Heart left ventricle (tissue), 16 donors: Measurements from ENCODE around the gene SYK. TPM values are rescaled to one million over a fixed set of nuclear protein-coding genes. Genes with fewer than 3 reads are reported as not detected.

Source experiments
- ATAC-seq, 4 donors: fragments of 200-7000 bp; cut with Tn5 transposase; one replicate each; pipeline ENCODE4 v1.9.1; 2020 to 2022; ENCODE audit warnings: moderate library complexity in 4 of 4, mild to moderate bottlenecking in 3 of 4, moderate number of reproducible peaks in 1 of 4
- DNase-seq, 5 donors: peaks; one replicate each; pipeline ENCODE4 v3.0.0-alpha.2; 2020
- H3K27ac ChIP-seq, 12 donors: fragments of 200-600 bp; sonication (generic) in 4 of 12; one replicate each; pipeline versions ENCODE4 v1.5.0 to v1.8.0; 2016 to 2022; ENCODE audit warnings: mild to moderate bottlenecking in 2 of 12
- H3K27me3 ChIP-seq, 9 donors: fragments of 200-600 bp; sonication (generic) in 2 of 9; one replicate each; pipeline versions ENCODE4 v1.5.1 to v1.8.0; 2016 to 2022; ENCODE audit warnings: mild to moderate bottlenecking in 3 of 9
- H3K36me3 ChIP-seq, 9 donors: fragments of 200-600 bp; sonication (generic) in 2 of 9; one replicate each; pipeline versions ENCODE4 v1.5.0 to v1.8.0; 2018 to 2022; ENCODE audit warnings: mild to moderate bottlenecking in 2 of 9
- H3K4me1 ChIP-seq, 12 donors: fragments of 200-600 bp; sonication (generic) in 4 of 12; one replicate each; pipeline versions ENCODE4 v1.5.0 to v1.8.0; 2016 to 2022; ENCODE audit warnings: mild to moderate bottlenecking in 3 of 12
- H3K4me3 ChIP-seq, 12 donors: fragments of 200-600 bp; sonication (generic) in 4 of 12; one replicate each; pipeline versions ENCODE4 v1.5.0 to v1.8.0; 2017 to 2022; ENCODE audit warnings: mild to moderate bottlenecking in 9 of 12, moderate library complexity in 4 of 12
- H3K9me3 ChIP-seq, 12 donors: fragments of 200-600 bp; sonication (generic) in 4 of 12; one replicate each; pipeline versions ENCODE4 v1.5.0 to v1.8.0; 2016 to 2022; ENCODE audit warnings: mild to moderate bottlenecking in 1 of 12
- POLR2A ChIP-seq, 2 donors: fragments of 450-650 bp; IDR thresholded peaks; one replicate each; pipeline ENCODE4 v1.6.1; 2017; ENCODE audit warnings: antibody characterized with exemption in 2 of 2, mild to moderate bottlenecking in 2 of 2, moderate library complexity in 2 of 2
- WGBS, 4 donors: extraction: QIAGEN DNeasy Blood & Tissue Kit in 2 of 4; methylation state at CpG; one replicate each; pipeline versions ENCODE4 v1.1.5 to v1.1.7; 2013 to 2018; 5-methylcytosine and 5-hydroxymethylcytosine counted together
- intact Hi-C, 10 donors: fragments of 100-400 bp; cut with DNase I; formaldehyde crosslinking; loops; one replicate each; pipeline versions ENCODE4 v1.11.1 to v1.14.2; 2022
- polyA plus RNA-seq, 2 donors: library from polyadenylated mRNA; stranded (reverse); fragments of 200-250 nt; gene quantifications; one replicate each; pipeline ENCODE4 v1.2.3, GENCODE V29; 2013
- total RNA-seq, 9 donors: library from RNA; depleted of rRNA in 2 of 9; stranded (reverse); fragments of >200 nt in 2 of 9; fragmentation: NEBNext Ultra II Directional in 3 of 9; extraction: Animal tissue kit (Norgen Biotek cat#: 25700) in 3 of 9; gene quantifications; one replicate each; pipeline versions ENCODE4 v1.1.0 to v1.2.4, GENCODE V29; 2016 to 2023
- TF ChIP-seq, protein P1 (sequence below), 12 donors: fragments of 200-600 bp; sonication (generic) in 4 of 12; IDR thresholded peaks; one replicate each; pipeline versions ENCODE4 v1.5.0 to v1.8.0; 2018 to 2022; ENCODE audit warnings: antibody characterized with exemption in 12 of 12, mild to moderate bottlenecking in 5 of 12
- donor health status: ischemic (EF 13 %, LVEDD 7.1; RV severe dilation, severe dysfunction).
- donor health status: healthy with polysubstance abuse.
- donor health status: DM: no; HTN: yes; CAD: no.
- donor health status: DM: no; HTN: no; CAD: no.
- donor health status: ischemic (EF 25% LVEDD 6.9; RV normal size, moderate dysfunction).
- donor health status: ischemic (EF 25% LVEDD 5.7; RV mildly dilated, moderate dysfunction).
- donor health status: healthy.
- donor health status: DM: yes; HTN: yes; CAD: no.
- donor health status: ischemic (EF 35%, LVEDD 5.7; RV mildly dilated, moderate dysfunction).
- donor health status: nonischemic (EF 11% LVEDD 7.7; RV severe dilation, severe dysfunction).
- donor health status: DM: yes; HTN: yes; CAD: no.
- donor health status: PGD.
- donor health status: ischemic (EF 29% LVEDD 5.4; RV normal size, mild dysfunction).
- donor health status: nonischemic (EF 23%, LVEDD 6.1; RV moderate dilation, normal function).

The SYK gene
- total and polyA plus RNA-seq, 11 donors = 0.53 to 41.3 (median 2.4) TPM

DNA sequence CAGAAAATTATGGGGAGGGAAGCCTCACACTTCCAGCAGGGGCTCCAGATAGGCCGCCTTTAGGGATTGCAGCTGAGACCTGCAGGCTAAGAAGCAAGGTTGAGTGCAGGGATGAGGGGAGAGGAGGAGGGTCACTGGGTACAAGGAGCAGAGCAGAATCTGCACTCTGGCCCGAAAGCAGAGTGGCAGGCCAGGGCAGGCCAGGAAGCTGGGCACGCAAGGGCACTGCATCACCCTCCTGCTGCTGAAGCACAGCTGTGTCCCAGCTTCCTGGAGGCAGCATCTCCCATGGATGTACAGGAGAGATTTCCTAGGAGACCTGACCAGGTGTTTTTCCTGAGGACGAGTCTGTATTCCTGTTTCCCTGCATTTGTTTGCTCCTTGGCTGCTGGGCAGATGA lies 92.1 kb downstream of the SYK start:
- intact Hi-C loops = no loop called here
- WGBS, 4 donors = 89 to 93% (median 91%) methylated on average over 4 of the region's 4 CpGs
- Histone ChIP-seq H3K27ac (no peak overlapping the region), H3K36me3 (peaks cover 0 to 64% (median 0%) of the 10 kb centered on the region in 9 donors), H3K4me1 (no peaks in the 10 kb centered on the region), H3K9me3 (no peaks in the 10 kb centered on the region), H3K27me3 (peaks cover 0 to 4% (median 0%) of the 10 kb centered on the region in 9 donors), H3K4me3 (no peak overlapping the region)
- ATAC-seq = no peak
- no peak for DNase-seq
- TF ChIP-seq POLR2A (IDR thresholded peaks at IDR 0.05) = no peak
- TF ChIP-seq, protein P1, sequence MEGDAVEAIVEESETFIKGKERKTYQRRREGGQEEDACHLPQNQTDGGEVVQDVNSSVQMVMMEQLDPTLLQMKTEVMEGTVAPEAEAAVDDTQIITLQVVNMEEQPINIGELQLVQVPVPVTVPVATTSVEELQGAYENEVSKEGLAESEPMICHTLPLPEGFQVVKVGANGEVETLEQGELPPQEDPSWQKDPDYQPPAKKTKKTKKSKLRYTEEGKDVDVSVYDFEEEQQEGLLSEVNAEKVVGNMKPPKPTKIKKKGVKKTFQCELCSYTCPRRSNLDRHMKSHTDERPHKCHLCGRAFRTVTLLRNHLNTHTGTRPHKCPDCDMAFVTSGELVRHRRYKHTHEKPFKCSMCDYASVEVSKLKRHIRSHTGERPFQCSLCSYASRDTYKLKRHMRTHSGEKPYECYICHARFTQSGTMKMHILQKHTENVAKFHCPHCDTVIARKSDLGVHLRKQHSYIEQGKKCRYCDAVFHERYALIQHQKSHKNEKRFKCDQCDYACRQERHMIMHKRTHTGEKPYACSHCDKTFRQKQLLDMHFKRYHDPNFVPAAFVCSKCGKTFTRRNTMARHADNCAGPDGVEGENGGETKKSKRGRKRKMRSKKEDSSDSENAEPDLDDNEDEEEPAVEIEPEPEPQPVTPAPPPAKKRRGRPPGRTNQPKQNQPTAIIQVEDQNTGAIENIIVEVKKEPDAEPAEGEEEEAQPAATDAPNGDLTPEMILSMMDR (IDR thresholded peaks at IDR 0.05) = no peak

DNA sequence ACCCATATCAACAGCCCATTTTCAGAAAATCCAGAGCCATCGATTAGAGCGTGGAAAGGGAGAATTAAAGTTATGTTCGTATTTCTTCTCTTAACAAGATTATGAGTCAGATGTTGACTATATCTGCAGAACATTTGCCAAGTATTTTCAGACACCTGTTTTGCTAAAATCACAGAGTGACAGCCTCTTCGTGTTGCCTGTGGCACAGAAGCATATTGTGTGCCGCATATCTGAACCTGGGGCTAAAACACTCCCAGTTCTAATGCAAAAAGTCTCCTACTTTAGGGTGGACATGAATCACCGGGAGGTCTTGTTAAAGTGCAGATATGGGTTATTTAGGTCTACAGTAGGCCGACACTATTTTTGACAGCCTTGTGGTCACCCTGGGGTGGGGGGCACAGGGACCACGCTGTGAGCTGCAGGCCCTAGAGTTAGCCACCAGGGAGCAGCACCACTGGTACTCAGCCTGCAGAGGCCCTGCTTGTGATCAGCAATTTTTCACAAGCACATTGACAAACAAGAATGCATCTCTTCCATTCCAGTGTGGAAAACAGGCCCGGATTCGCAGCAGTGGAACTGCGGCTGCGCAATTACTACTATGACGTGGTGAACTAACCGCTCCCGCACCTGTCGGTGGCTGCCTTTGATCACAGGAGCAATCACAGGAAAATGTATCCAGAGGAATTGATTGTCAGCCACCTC lies 93.5 kb downstream of the SYK start:
- DNase-seq = no peak
- WGBS, 4 donors = 80 to 86% (median 84%) methylated on average over 16 of the region's 16 CpGs
- Histone ChIP-seq H3K27me3 (no peaks in the 10 kb centered on the region), H3K36me3 (peaks cover 0 to 54% (median 0%) of the 10 kb centered on the region in 9 donors), H3K4me3 (no peak overlapping the region), H3K27ac (no peak overlapping the region), H3K4me1 (peaks cover 0 to 4% (median 0%) of the 10 kb centered on the region in 12 donors), H3K9me3 (no peaks in the 10 kb centered on the region)
- TF ChIP-seq, protein P1 (IDR thresholded peaks at IDR 0.05) = peak in 8 of 12 donors; percentile 15 to 44 (median 32)
- no peak for TF ChIP-seq POLR2A (IDR thresholded peaks at IDR 0.05)
- ATAC-seq = no peak
- intact Hi-C loops = no loop called here

DNA sequence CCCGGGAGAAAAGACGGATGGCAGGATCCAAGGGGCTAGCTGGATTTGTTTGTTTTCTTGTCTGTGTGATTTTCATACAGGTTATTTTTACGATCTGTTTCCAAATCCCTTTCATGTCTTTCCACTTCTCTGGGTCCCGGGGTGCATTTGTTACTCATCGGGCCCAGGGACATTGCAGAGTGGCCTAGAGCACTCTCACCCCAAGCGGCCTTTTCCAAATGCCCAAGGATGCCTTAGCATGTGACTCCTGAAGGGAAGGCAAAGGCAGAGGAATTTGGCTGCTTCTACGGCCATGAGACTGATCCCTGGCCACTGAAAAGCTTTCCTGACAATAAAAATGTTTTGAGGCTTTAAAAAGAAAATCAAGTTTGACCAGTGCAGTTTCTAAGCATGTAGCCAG lies 94.2 kb downstream of the SYK start:
- WGBS, 4 donors = 83 to 90% (median 88%) methylated on average over 7 of the region's 7 CpGs
- no peaks in the 10 kb centered on the region for H3K27me3 ChIP-seq
- no peak overlapping the region for H3K27ac ChIP-seq
- H3K4me3 ChIP-seq = no peak overlapping the region
- no peaks in the 10 kb centered on the region for H3K9me3 ChIP-seq
- ATAC-seq (no peak), DNase-seq (no peak)
- H3K4me1 ChIP-seq = peaks cover 0 to 9% (median 0%) of the 10 kb centered on the region in 12 donors
- H3K36me3 ChIP-seq = peaks cover 0 to 54% (median 0%) of the 10 kb centered on the region in 9 donors
- TF ChIP-seq, protein P1 (IDR thresholded peaks at IDR 0.05) = no peak
- no peak for TF ChIP-seq POLR2A (IDR thresholded peaks at IDR 0.05)
- intact Hi-C loops = no loop called here

DNA sequence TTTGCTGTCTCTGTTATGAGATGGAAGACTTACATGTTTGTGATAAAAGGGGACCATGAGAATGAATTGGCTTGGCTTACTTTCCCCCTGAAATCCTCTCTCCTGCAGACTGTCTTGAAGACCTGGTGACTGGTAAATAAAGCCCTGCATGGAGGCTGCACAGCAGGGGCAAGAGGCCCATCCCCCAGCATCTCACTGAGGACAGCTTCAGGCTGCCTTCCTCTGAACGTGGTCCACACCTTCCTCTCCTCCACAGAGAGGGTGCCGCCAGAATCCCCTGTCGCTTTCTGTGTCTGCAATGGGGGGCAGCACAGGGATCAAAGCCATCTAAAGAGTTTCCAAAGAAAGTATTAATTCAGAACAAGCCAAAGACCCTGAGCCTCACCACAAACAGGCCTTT lies 94.6 kb downstream of the SYK start:
- 68 to 79% (median 70%) methylated on average over 3 of the region's 3 CpGs for WGBS, 4 donors
- peaks cover 0 to 53% (median 0%) of the 10 kb centered on the region in 9 donors for H3K36me3 ChIP-seq

More for the DNA sequence above, 94.6 kb downstream of the SYK start:
- TF ChIP-seq, protein P1 (IDR thresholded peaks at IDR 0.05) = no peak
- TF ChIP-seq POLR2A (IDR thresholded peaks at IDR 0.05) = no peak
- intact Hi-C loops = no loop called here
- DNase-seq (no peak), ATAC-seq (no peak)
- Histone ChIP-seq H3K4me3 (no peak overlapping the region), H3K27ac (no peak overlapping the region), H3K9me3 (no peaks in the 10 kb centered on the region), H3K4me1 (peaks cover 0 to 9% (median 0%) of the 10 kb centered on the region in 12 donors), H3K27me3 (no peaks in the 10 kb centered on the region)
